BJ (cell line): ENCODE results near the gene PTPRCAP. TPM values are rescaled to one million over a fixed set of nuclear protein-coding genes. Genes with fewer than 3 reads are reported as not detected.
"Not testable (repeated sequence)": the region's sequence is repeated elsewhere in the genome, so short reads cannot be mapped to it uniquely, and the experiment has no call there.

ENCODE experiments used
- CTCF ChIA-PET: fragments of 350-600 bp; formaldehyde crosslinking; extraction: SDS; loops from one replicate; lab custom pipeline; 2021; ENCODE audit warnings: antibody characterized with exemption, inconsistent platforms; lab: Yijun Ruan, JAX
- POLR2A ChIA-PET: fragments of 300-600 bp; sonication (Branson Sonifier 250); formaldehyde crosslinking; extraction: SDS; loops from one replicate; lab custom pipeline; 2021; ENCODE audit warnings: antibody characterized with exemption; lab: Charles Lee
- DNase-seq: peaks from one replicate; pipeline ENCODE4 v3.0.0-alpha.2; 2011; ENCODE audit warnings: low read depth
- H3K27me3 ChIP-seq: 2 replicates; pipeline ENCODE4 v1.6.0; 2011; ENCODE audit warnings: low read length; ENCODE audit not compliant: control insufficient read depth, insufficient read depth
- H3K36me3 ChIP-seq: 2 replicates; pipeline ENCODE4 v1.5.1; 2011; ENCODE audit warnings: low read length; ENCODE audit not compliant: control insufficient read depth, insufficient read depth
- H3K4me3 ChIP-seq: 2 replicates; pipeline ENCODE4 v1.5.1; 2011; ENCODE audit warnings: low read depth, mild to moderate bottlenecking, control low read depth, low read length
- CTCF ChIP-seq: IDR thresholded peaks from 2 replicates; pipeline ENCODE4 v1.5.1; 2011; ENCODE audit warnings: low read depth, mild to moderate bottlenecking, control low read depth, inconsistent platforms, low read length, moderate library complexity; ENCODE audit not compliant: insufficient read depth
- polyA plus RNA-seq: library from polyadenylated mRNA; depleted of rRNA; stranded (reverse); fragments of >200 nt; gene quantifications from 2 replicates; pipeline ENCODE4 v1.2.3, GENCODE V29; 2011

The PTPRCAP gene
- polyA plus RNA-seq, 1 experiment, result 0.43 TPM

DNA sequence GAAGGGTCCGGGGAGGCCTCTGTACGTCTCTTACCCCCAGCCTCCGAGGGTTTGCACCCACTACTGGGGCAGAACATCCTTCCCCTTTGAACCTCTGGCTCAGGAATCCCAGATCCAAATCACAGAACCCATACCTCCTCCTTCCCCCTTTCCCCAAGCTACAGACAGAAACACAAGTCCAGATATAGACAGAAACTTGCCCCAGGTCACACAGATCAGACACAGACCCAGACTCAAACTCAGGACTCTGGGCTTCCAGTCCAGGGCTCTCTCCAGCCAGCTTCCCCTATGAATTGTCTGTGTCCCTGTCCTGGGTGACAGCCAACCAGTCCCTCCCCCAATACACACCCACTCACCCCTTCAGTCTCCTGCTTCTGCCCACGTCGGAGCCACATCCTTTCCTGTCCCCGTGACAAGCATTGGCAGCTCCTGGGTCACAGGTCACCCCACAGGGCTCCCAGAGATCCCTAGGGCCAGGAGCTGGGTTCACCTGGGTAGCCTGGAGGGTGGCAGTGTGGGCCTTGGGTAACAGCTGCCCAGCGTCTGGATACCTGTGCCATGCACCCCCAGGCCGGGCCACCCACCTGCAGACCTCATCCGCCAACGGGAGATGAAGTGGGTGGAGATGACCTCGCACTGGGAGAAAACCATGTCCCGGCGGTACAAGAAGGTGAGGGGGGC lies 32.8 kb downstream of the PTPRCAP start:
- ChIA-PET CTCF (no interaction called here), POLR2A (no interaction called here)
- DNase-seq, result no peak
- Histone ChIP-seq H3K36me3 (0 out of 2 replicates have a peak, but pooled peaks cover 2% of the 10 kb centered on the region), H3K27me3 (peaks cover 4% of the 10 kb centered on the region), H3K4me3 (no peak overlapping the region)
- no peak for TF ChIP-seq CTCF

GRCh38 chr11:67403085-67403484 lies 34.4 kb downstream of the PTPRCAP start:
- CTCF ChIA-PET, result interaction anchor here (2.5 kb wide), 1 partner anchor 52 kb away, joined by 10 read pairs; no protein-coding TSS in a partner anchor
- DNase-seq, POLR2A ChIA-PET, H3K4me3 ChIP-seq, H3K27me3 ChIP-seq: not testable (repeated sequence)
- H3K36me3 ChIP-seq, result peaks cover 15% of the 10 kb centered on the region

DNA sequence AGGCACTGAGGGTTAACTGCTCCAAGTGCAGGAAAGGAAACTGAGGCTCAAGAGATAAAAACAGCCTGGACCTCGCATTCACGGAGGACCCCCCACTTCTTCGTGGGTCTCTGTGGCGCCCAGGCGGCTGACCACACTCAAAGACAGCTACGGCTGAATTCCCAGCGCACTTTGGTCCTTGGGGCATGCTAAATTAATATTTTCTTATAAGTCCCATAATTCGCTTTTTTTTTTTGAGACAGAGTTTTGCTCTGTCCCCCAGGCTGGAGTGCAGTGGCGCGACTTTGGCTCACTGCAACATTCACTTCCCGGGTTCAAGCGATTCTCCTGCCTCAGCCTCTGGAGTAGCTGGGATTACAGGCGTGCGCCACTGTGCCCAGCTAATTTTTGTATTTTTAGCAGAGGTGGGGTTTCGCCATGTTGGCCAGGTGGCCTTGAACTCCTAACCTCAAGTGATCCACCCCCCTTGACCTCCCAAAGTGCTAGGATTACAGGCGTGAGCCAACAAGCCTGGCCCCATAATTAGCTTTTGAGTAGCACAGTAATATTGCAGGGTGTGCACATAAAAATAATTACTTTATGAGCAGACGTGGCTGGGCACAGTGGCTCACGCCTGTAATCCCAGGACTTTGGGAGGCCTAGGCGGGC lies 35.2 kb downstream of the PTPRCAP start:
- H3K4me3 ChIP-seq, result peak overlapping the region; percentile 16; the same call in 1 of the 2 replicates
- not testable (repeated sequence) for H3K27me3 ChIP-seq, DNase-seq
- CTCF ChIA-PET, result interaction anchor here (1.0 to 2.7 kb wide), 17 partner anchors 10 to 112 kb away, joined by 3 to 16 read pairs (median 4); partner anchors contain the start of genes RAD9A and RPS6KB2
- peaks cover 23% of the 10 kb centered on the region for H3K36me3 ChIP-seq
- POLR2A ChIA-PET, result interaction anchor here (1.0 to 1.5 kb wide), 2 partner anchors 11 to 29 kb away, joined by 9 to 23 read pairs; partner anchors contain the start of genes CLCF1 and RAD9A

- Histone ChIP-seq H3K4me3 (peak within 1 kb of the TSS; percentile 98), H3K36me3 (peaks cover 24% of the 10 kb centered on the region), H3K27me3 (no peaks in the 10 kb centered on the region)
- POLR2A ChIA-PET, result interaction anchor here (0.5 to 1.5 kb wide), 4 partner anchors 10 to 66 kb away, joined by 3 to 29 read pairs (median 16); partner anchors contain the start of genes CLCF1 and RAD9A
- DNase-seq, result peak; percentile 27
- CTCF ChIA-PET, result interaction anchor here (0.8 to 2.7 kb wide), 26 partner anchors 10 to 113 kb away, joined by 3 to 16 read pairs (median 4); partner anchors contain the start of genes CLCF1, CORO1B, PITPNM1 and RAD9A
- TF ChIP-seq CTCF, result 0 out of 2 replicates have a peak, but pooled peaks have one; percentile 7
Observed at GRCh38 chr11:67401495-67402191, 35.8 kb downstream of the PTPRCAP start, which contains the start of gene PPP1CA. TSS of gene PPP1CA (minus strand) at chr11:67401858. CDS start at chr11:67401782, 76 bp downstream.

DNA sequence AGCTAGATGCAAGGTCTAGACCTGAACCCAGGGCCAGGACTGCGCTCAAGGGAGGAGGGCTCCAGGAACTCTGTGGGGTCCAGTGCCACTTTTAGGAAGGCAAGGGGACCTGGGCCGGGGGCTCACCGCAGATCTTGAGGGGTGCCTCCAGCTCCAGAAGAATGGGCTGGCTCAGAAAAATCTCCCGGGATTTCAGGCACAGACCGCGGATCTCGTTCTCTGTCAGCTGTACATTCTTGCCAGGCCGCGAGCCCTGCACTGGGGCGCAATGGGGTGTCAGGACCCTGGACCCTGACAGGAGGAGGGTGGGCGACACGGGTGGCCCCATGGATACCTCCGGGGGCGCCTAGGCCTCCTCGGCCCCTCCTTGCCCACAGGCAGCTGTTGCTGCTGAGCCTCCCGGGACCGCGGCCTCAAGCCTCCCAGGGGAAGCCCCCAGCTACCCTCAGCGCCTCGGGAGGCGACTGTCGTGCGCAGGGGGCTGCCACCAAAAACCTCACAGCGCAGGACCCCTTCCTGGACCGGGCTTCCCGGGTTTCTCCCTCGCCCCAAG lies 36.5 kb downstream of the PTPRCAP start:
- DNase-seq, result no peak
- Histone ChIP-seq H3K4me3 (peak overlapping the region; percentile 98), H3K36me3 (peaks cover 28% of the 10 kb centered on the region), H3K27me3 (no peaks in the 10 kb centered on the region)
- no peak for TF ChIP-seq CTCF
- ChIA-PET CTCF (interaction anchor here (0.8 to 2.7 kb wide), 24 partner anchors 10 to 114 kb away, joined by 3 to 16 read pairs (median 4); partner anchors contain the start of genes CLCF1, CORO1B, PITPNM1 and RAD9A), POLR2A (interaction anchor here (0.5 to 1.5 kb wide), 4 partner anchors 9 to 67 kb away, joined by 3 to 29 read pairs (median 16); partner anchors contain the start of genes CLCF1 and RAD9A)
